Measurements from ENCODE around the gene FIP1L1.
"Not testable (repeated sequence)": the region's sequence is repeated elsewhere in the genome, so short reads cannot be mapped to it uniquely, and the experiment has no call there.

Gene FIP1L1

DNA sequence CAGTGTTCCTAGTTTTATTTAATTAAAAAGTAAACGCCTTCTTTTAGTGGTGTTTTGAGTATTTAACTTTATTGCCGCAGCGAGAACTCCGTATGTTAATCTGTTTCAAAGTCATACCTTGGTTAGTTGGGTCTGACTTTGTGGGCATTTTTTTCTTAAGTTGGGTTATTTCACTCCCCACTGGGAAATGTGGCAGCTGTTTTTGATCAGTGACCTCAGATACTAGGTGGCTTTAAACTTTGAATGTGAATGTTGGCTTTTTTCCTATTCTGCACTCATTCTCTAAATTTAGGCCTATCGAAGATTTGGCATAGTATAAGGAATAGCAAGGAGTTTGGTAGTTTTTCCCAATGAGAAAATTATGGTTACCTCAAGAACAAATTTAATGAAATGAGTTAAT, 85.9 kb downstream of the FIP1L1 start:
- H3F3A ChIP-seq (ENCODE audit: control insufficient read depth, insufficient read depth): peaks cover 19% of the 10 kb centered on the region; the same call in 1 of the 2 replicates
- no peaks in the 10 kb centered on the region for H3K79me2 ChIP-seq (ENCODE audit: control insufficient read depth, low read length)
- H3K9me2 ChIP-seq (replicated peaks; ENCODE audit: control insufficient read depth, low read length): no peaks in the 10 kb centered on the region
- no peaks in the 10 kb centered on the region for H4K20me1 ChIP-seq (ENCODE audit: control insufficient read depth, insufficient read depth, low read depth, low read length)
- no peak overlapping the region for H3K27ac ChIP-seq (ENCODE audit: low read depth, low read length)
- H3K4me1 ChIP-seq (ENCODE audit: control insufficient read depth, low read length): no peaks in the 10 kb centered on the region
- peaks cover 36% of the 10 kb centered on the region for H3K36me3 ChIP-seq (ENCODE audit: control insufficient read depth, low read length)
- TF ChIP-seq EZH2phosphoT487 (IDR thresholded peaks at IDR 0.05; ENCODE audit: borderline replicate concordance, low read length): no peak
- TF ChIP-seq, protein P1, sequence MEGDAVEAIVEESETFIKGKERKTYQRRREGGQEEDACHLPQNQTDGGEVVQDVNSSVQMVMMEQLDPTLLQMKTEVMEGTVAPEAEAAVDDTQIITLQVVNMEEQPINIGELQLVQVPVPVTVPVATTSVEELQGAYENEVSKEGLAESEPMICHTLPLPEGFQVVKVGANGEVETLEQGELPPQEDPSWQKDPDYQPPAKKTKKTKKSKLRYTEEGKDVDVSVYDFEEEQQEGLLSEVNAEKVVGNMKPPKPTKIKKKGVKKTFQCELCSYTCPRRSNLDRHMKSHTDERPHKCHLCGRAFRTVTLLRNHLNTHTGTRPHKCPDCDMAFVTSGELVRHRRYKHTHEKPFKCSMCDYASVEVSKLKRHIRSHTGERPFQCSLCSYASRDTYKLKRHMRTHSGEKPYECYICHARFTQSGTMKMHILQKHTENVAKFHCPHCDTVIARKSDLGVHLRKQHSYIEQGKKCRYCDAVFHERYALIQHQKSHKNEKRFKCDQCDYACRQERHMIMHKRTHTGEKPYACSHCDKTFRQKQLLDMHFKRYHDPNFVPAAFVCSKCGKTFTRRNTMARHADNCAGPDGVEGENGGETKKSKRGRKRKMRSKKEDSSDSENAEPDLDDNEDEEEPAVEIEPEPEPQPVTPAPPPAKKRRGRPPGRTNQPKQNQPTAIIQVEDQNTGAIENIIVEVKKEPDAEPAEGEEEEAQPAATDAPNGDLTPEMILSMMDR (IDR thresholded peaks at IDR 0.05; ENCODE audit: low read depth, low read length, poor library complexity, severe bottlenecking): no peak
- no peaks in the 10 kb centered on the region for H3K27me3 ChIP-seq (ENCODE audit: control insufficient read depth, low read length)
- no peak overlapping the region for H3K4me3 ChIP-seq (ENCODE audit: low read length)
- H3K9me3 ChIP-seq (ENCODE audit: control insufficient read depth, insufficient read depth, low read length): no peaks in the 10 kb centered on the region
- H3K4me2 ChIP-seq (ENCODE audit: low read length): no peak overlapping the region

DNA sequence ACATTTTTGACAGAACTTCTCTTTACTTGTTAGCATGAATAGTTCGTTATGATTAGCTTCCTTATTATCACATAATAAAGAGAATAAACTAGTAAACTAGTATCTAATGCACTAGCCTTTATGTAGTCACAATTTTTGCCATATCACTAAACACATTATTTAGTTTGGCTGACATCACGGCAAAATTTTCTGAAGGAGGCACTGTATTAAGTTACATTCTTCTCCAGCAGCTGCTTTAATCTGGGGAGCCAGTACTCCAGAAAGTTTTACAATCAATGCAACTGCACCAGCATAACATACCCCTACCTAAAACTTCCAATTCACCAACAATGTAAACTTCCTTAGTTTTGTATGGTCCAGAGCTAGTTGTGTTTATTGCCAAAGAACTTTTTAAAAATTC, 87.8 kb downstream of the FIP1L1 start:
- Histone ChIP-seq H3K27ac (ENCODE audit: low read depth, low read length) (no peak overlapping the region), H3K36me3 (ENCODE audit: control insufficient read depth, low read length) (peaks cover 17% of the 10 kb centered on the region), H3K4me3 (ENCODE audit: low read length) (no peak overlapping the region), H3K79me2 (ENCODE audit: control insufficient read depth, low read length) (no peaks in the 10 kb centered on the region), H3K4me1 (ENCODE audit: control insufficient read depth, low read length) (no peaks in the 10 kb centered on the region), H4K20me1 (ENCODE audit: control insufficient read depth, insufficient read depth, low read depth, low read length) (no peaks in the 10 kb centered on the region), H3K4me2 (ENCODE audit: low read length) (no peak overlapping the region), H3K9me2 (replicated peaks; ENCODE audit: control insufficient read depth, low read length) (no peaks in the 10 kb centered on the region), H3F3A (ENCODE audit: control insufficient read depth, insufficient read depth) (peaks cover 19% of the 10 kb centered on the region; the same call in 1 of the 2 replicates), H3K27me3 (ENCODE audit: control insufficient read depth, low read length) (no peaks in the 10 kb centered on the region), H3K9me3 (ENCODE audit: control insufficient read depth, insufficient read depth, low read length) (no peaks in the 10 kb centered on the region)
- TF ChIP-seq EZH2phosphoT487 (IDR thresholded peaks at IDR 0.05; ENCODE audit: borderline replicate concordance, low read length): no peak
- TF ChIP-seq, protein P1 (IDR thresholded peaks at IDR 0.05; ENCODE audit: low read depth, low read length, poor library complexity, severe bottlenecking): no peak

DNA sequence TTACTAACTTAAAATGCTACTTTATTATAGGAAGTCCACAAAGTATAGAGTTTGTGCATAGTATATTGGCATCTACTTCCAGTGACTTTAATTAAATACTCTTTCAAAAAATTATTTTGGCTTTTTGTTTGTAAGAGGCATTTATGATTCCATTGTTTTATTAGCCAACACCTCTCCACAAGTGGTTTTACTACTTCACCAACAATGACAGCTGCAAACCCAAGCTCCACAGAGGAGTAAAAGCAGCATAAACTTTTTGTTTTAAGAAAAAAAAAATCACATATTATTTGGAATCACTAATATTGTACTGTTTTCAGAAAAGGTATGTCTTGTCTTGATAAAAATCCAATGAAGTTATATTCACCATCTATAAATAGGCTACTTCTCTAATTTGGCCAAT, 88.5 kb downstream of the FIP1L1 start:
- Histone ChIP-seq H3K4me3 (ENCODE audit: low read length) (no peak overlapping the region), H3K27ac (ENCODE audit: low read depth, low read length) (no peak overlapping the region), H3F3A (ENCODE audit: control insufficient read depth, insufficient read depth) (peaks cover 19% of the 10 kb centered on the region; the same call in 1 of the 2 replicates), H3K27me3 (ENCODE audit: control insufficient read depth, low read length) (no peaks in the 10 kb centered on the region), H3K9me3 (ENCODE audit: control insufficient read depth, insufficient read depth, low read length) (no peaks in the 10 kb centered on the region), H3K4me1 (ENCODE audit: control insufficient read depth, low read length) (no peaks in the 10 kb centered on the region), H3K79me2 (ENCODE audit: control insufficient read depth, low read length) (no peaks in the 10 kb centered on the region), H3K4me2 (ENCODE audit: low read length) (no peak overlapping the region), H3K9me2 (replicated peaks; ENCODE audit: control insufficient read depth, low read length) (no peaks in the 10 kb centered on the region), H4K20me1 (ENCODE audit: control insufficient read depth, insufficient read depth, low read depth, low read length) (no peaks in the 10 kb centered on the region), H3K36me3 (ENCODE audit: control insufficient read depth, low read length) (peaks cover 12% of the 10 kb centered on the region)
- TF ChIP-seq, protein P1 (IDR thresholded peaks at IDR 0.05; ENCODE audit: low read depth, low read length, poor library complexity, severe bottlenecking): no peak
- TF ChIP-seq EZH2phosphoT487 (IDR thresholded peaks at IDR 0.05; ENCODE audit: borderline replicate concordance, low read length): no peak

DNA sequence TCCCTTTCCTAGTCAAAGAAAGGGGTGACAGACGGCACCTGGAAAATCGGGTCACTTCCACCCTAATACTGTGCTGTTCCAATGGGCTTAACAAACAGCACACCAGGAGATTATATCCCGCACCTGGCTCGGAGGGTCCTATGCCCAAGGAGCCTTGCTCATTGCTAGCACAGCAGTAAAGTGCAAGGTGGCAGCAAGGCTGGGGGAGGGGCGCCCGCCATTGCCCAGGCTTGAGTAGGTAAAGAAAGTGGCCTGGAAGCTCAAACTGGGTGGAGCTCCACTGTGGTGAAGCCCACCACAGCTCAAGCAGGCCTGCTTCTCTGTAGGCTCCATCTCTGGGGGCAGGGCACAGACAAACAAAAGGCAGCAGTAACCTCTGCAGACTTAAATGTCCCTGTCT, 89.1 kb downstream of the FIP1L1 start:
- H4K20me1 ChIP-seq (ENCODE audit: control insufficient read depth, insufficient read depth, low read depth, low read length); H3K36me3 ChIP-seq (ENCODE audit: control insufficient read depth, low read length); H3K79me2 ChIP-seq (ENCODE audit: control insufficient read depth, low read length); H3K27me3 ChIP-seq (ENCODE audit: control insufficient read depth, low read length); H3K4me3 ChIP-seq (ENCODE audit: low read length); H3K9me3 ChIP-seq (ENCODE audit: control insufficient read depth, insufficient read depth, low read length); H3K27ac ChIP-seq (ENCODE audit: low read depth, low read length); H3K4me1 ChIP-seq (ENCODE audit: control insufficient read depth, low read length); H3K4me2 ChIP-seq (ENCODE audit: low read length); H3K9me2 ChIP-seq (replicated peaks; ENCODE audit: control insufficient read depth, low read length): not testable (repeated sequence)
- peaks cover 19% of the 10 kb centered on the region; the same call in 1 of the 2 replicates for H3F3A ChIP-seq (ENCODE audit: control insufficient read depth, insufficient read depth)
